Islet precursor cell (in vitro differentiated cells): Measurements from ENCODE around the gene FAM156A.
"Not testable (repeated sequence)": the region's sequence is repeated elsewhere in the genome, so short reads cannot be mapped to it uniquely, and the experiment has no call there.

Experiments used
- DNase-seq: peaks from one replicate; pipeline ENCODE4 v3.0.0-alpha.2; 2018

Gene FAM156A, protein sequence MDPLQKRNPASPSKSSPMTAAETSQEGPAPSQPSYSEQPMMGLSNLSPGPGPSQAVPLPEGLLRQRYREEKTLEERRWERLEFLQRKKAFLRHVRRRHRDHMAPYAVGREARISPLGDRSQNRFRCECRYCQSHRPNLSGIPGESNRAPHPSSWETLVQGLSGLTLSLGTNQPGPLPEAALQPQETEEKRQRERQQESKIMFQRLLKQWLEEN

DNA sequence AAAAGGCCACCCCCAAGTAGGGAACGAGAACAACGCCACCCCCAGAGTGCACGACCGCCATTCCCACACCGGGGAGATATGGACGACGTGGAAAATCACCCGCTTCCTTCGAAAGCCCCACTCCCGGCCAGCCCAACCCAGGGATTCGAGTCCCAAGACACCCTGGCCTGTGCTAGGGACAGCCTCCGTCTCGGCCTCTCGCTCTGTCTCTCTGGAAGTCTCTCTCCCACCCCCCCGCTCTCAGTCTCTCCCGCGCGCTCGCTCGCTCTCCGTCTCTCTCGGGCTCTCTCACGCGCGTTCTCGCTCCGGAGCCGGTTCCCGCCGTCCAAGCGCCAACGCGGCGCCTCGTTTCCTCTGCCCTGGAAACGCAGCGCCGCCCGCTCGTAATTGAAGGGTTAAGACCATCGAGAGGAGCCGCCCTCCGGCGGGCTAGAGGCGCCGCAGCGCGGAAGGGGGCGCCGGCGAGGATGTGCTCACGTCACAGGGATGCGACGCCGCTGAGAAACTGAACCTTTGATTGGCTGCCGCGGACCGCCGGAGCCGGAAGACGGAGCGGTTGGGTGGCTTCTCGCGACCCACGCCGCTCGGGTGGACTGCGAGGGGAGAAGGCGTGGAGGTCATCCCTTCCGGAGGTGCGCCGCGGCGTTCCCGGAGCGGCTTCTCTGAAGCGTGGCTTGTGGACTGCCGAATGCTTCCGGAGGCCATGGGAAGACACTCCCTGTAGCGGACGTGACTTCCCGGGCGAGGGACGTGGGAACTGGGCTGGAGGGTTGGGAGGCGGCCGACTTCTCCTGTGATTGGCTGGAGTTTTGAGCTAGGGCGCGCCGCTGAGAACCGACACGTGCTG is at the start of gene FAM156A:
Gene FAM156A, minus strand, starts transcription at position 406 of the 847 bp plus-strand sequence. CDS start 9,930 bp downstream, outside the sequence.
- not testable (repeated sequence) for DNase-seq

DNA sequence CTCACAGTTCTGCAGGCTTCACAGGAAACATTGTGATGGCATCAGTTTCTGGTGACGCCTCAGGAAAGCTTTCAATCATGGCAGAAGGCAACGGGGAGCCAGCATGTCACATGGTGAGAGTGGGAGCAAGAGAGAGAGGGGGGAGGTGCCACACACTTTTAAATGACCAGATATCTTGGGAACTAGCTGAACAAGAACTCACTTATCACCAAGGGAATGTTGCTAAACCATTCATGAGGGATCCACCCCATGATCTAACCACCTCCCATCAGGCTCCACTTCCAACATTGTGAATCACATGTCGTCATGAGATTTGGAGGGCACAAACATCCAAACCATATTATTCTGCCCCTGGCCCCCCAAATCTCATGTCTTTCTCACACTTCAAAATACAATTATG is 47.0 kb upstream of the FAM156A start:
- peak; percentile 26 for DNase-seq

DNA sequence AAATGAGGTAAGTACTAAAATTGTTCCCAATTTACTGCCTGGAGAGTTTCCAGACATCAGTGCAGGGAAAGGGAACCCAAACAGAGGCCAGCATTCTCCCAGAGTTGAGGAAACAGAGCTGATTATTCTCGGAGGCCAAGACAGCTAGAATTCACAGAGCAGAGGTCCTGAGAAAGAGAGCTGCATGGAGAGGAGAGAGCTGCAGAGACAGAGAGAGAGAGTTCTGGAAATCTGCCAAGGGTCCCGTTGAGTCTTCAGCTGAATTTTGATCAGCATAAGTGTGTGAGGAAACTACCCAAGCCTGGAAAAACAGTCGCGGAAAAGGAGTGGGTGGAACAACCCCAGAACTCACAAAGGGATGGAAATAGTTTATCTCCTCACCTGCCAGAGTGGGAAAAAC is 46.5 kb upstream of the FAM156A start:
- peak; percentile 8 for DNase-seq

DNA sequence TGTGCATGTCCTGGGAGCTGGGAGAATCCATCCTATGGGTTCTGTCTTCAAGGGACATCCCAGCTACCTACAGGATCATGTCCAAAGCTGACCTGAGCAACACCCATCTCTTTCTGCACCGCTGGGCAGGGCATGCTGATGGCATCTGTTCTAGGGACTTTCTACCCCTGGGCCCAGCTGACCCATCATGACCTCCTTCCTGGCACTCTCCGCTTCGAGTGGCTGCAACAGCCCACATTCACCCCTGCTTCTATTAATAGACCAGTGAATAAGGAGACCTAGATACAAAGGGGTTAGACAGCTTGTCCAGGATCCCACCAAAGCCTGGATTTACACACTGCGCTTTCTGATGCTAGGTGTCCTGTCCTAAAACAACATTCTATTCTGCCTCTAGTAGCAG is 45.7 kb upstream of the FAM156A start:
- DNase-seq: peak; percentile 37

DNA sequence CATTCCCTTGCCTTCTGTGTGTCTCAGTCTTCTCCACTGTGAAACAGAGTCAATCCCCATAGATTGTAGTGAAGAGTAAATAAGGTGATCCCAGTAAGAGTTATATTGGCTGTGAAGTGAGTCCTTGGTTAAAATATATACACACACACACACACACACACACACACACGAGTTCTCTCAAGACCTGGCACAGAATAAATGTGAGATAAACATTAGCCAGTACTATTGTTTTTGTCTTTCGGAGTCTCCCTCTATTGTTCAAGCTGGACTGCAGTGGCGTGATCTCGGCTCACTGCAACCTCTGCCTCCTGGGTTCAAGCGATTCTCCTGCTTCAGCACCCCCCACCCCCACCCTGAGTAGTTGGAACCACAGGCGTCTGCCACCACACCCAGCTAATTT is 44.8 kb upstream of the FAM156A start:
- DNase-seq: no peak

DNA sequence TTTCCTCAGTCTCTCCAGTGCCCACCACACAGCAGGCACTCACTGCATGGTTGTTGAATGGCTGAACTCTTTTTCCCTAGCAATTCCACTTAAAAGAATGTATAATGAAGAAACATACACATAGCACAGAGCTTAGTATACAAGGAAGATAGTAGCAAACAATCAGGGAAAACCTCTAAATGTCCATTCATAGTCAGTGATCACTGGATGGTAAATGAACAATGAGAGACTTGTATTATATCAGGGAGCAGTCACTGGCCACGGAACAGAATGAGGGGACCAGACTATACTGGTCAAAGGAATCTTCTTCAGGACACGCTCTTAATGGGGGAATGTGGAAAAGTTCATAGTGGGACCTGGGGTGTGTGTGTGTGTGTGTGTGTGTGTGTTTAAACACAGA is 43.6 kb upstream of the FAM156A start:
- no peak for DNase-seq

DNA sequence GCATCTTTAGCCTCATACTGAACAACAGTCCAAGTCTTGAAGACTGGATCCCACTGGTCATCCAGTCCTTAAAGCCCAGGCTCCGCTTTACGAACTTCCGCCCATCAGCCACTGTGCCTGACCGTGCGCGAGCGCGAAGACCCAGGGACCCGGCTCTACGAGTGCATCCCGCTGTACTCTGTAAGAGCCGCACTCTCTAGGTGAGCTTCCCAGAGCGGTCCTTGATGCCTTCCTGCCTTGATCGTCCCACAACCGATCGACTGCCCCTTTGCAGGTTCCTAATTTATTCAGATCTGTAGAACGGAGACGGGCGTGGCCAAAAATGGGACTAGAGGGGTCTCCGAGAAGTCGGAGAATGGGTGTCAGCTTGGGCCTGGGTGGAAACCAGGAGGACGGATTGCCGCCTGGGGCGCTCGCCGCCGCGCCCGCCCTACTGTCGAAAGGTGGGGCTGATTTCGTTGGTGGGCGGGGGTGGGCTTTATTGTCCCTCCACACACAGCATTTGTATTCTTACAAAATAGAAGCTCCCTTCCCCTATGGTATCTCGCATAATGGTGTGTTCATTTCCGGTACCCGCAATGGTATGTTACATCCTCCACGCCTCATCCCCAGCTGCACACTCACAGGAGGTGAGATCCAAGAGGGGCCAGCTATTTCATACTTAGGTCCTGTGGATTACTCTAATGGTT is 42.3 kb upstream of the FAM156A start:
- no peak for DNase-seq

DNA sequence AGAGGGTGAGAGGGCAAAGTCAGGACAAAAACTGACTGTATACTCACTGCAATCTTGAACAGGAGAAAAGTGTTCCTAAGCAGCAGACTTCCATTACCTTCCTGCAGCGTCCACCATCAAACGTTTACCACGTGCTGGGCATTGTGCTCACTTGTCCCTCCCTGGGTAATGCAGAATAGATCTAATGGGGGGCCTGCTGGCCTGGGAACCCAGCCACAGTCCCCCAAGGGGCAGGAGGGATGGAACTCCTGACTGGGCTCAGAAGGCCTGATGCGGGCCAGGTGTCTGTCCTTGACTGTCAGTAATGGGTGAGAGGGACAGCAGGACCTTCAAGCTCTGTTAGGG is 37.6 kb upstream of the FAM156A start:
- DNase-seq: no peak

DNA sequence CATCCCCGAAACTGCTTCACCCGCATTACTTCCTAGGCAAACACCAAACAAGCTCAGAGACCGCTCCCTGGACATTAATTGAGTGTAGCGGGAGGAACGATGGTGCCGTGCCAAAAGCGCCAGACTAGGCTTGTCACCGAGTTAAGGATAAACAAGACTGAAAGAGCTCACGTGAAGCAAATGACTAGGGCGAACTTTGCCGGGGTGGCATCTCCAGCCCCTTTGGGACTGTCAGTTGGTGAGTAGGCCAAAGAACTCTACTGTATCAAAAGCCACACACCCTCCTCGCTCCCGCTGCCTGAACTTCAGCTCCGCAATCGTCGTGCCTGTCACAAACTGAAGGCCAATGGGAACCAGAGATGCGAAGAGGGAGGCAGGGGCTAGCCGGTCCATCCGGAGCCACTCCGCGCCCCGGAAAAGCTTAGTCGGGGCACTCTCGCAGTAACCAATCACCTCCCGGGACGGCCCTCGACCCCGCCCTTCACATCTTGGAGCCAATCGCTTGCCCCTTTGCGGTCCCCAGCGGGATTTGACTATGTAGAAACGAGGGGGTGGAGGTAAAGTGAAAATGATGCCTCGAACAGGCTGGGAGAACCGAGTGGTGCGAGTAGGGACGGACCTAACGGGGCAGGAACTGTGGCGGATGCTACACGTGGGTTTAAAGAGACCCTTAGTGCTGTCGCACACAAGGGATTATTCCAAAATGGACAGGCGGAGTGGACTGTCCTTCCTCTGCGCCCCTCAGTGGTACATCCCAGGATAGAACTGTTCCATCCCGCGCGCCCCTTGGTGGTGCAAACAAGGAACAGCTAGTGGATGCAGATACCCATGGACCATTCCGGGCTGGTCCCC is 37.0 kb upstream of the FAM156A start:
- DNase-seq: peak; percentile 97

DNA sequence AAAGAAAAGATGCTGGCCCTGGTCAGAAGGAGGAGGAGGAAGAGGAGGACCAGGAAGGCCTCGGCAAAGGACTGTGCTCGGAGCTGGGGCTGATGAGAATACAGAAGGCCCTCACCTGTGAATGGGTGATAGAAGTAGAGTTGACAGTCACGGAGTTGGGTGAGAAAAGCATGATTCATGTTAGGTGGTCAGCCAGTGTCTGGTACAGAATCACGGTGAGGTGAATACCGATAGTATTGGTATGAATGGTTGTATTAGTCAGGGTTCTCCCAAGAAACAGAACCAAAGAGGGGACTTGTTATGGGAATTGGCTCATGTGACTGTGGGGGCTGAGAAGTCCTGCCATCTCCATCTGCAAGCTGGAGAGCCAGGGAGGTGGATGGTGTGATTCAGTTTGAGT is 32.5 kb upstream of the FAM156A start:
- no peak for DNase-seq

DNA sequence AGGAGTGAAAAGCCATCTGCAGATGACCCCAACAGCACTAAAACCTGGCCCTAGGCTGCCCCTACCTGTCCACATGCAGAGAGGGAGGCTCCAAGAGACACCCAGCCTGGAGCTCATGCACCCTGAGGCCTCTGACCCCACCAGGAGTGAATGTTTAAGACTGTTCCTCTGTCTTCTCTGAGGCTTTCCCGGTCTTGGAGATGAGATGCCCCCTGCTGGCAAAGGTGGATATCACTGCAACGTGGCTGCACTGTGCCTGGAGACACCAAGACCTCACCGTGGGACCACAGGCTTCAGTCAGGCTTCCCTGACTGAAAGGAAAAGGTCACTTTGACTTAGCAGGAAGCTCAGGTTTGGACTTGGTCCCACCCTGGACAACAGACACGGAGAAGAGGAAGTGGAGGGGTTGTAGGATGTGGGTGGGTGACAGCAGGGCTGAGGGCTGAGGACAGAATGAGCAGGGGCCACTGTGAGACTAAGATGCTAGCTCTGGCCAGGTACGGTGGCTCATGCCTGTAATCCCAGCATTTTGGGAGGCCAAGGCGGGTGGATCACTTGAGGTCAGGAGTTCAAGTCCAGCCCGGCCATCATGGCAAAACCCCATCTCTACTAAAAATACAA is 31.8 kb upstream of the FAM156A start:
- DNase-seq: peak; percentile 85

DNA sequence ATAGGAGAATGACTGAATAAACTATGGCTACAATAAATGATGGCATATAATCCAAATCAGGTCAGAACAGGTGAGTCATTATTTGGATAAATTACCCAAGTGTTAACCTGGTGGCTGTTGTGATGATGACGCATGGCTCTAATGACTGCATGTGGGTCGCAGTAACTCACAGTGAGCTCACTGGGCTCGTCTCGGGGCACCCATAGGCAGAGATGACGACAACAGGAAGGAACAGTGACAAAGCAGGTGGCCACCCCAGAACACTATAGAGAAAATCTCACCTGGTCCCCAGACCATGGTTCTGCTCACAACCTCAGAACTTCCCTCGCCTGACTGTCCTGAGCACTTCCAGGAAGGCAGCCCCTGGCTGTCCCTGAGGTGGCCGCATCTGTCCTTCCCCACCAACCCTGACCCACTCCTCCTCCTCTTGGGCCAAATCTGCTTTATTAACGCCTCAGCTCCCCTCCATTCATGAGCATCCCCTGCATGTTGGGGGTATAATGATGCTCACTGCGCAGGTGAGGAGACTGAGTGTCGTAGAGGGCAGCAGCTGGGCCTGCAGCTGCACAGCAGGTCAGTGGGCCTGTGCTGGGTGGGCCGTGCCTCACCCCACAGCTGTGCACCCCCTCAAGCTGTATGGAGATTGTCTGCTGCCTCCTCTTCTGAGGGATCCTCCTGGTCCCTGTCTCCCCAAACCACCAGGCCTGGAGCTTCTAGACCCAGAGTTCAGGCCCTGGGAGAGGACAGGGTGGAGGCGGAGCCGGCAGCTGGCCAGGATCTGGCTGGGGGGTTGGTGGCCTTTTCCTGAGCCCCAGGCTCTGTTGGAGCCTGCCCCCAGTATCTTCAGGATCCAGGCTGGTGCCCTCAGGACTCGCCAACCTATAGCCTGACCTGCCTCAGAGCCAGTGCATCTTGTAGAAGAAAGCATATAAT is 30.9 kb upstream of the FAM156A start:
- DNase-seq: no peak

DNA sequence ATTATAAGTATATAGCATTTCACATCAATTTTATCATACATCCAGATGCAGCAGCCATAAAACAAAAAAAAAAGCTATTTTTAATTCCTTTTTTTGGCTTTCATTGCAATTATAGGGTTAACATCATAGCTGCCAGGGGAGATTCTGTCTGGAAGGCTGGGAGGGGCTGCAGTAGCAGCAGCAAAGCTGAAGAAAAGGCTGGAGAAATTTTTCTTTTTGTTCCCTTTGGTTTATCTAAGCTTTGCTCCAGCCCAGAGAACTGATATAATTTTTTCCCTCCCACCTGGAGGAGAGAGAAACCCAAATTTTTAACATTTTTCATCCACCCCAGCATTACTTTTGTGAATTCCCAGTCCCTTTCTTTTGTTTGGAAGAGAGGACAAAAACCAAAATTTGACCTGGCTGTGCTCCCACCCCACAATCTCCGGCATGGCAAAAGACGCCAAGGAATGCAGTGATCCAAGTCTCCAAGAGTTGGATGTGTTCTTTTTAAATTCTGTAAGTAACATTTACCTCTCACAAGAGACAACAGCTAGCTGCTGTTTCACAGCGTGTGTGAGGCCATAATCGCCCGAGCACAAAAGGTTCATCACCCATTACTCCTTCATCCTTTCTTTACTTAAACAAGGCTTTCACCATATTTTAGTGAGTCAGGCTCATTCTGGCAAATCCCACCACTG is 25.1 kb upstream of the FAM156A start:
- DNase-seq: no peak

DNA sequence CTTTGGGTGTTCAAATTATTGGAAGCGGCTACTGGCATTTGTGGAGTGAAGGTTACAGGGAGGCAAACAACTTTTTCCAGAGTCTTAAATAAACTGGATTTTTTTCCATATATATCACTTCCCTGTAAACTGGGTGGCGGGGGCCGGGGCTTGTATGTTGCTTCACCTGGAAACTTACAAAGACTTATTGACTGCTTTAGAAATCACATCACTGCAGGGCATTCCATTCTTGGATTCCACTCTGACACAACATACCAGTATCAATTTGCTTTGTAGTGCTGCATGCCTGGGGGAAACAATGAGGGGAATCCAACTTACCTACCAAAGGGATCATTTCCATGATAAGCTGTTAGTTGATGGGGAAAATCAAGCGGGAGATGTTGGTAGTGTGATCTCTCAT is 21.7 kb upstream of the FAM156A start:
- DNase-seq: no peak

DNA sequence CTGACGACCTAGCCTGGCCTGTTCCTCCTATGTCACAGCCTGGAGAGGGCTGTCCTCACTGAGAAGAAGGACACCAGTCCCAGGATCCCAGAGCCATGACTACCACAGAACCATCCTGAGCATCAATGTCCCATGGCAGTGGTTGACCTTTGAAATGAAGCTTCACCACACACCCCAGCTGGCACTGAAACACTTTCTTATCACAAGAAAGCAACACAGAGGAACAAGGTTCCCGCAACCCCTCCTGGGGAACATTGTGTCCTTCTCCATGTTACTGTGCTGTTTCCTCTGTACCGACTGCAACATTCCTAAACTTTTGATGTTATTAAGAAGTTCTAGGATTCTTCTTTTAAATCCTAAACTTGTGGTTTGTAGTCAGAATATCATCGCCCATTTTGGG is 21.2 kb upstream of the FAM156A start:
- no peak for DNase-seq

DNA sequence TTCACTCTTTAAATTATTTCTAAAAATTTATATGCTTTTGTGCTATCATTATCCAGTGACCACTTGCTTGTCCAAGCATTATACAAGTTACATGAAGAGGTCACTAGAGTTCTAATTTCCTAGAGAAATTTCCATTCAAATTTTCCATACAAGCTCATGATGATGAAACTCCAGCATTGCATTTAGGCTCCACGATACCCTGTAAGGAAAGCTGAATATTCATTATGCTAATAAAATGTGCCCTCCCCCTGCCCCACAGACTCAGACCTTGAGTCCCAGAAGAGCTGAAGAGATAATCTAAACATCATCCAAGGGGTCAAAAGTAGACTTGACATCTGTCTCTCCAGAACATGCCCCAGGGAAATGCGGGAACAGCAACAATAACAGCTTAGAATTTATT is 19.6 kb upstream of the FAM156A start:
- no peak for DNase-seq

DNA sequence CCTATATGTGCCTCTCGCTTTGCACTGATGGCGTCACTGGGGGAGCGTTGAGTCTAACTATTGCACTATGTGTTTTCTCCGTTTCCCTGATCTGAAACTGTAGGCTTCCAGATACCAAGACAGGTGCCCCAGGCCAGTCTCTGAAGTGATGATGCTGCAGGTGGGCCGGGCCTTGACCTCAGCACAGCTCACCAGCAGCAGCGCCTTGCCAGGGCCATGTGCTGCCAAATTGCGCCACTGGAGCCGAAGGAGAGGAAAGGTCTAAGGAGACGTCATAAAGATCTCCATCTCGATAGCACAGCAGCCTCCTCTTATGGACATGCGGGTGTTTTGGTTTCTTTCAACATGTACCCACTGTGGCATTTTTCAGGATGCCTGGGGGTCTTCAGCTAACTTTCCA is 17.3 kb upstream of the FAM156A start:
- DNase-seq: not testable (repeated sequence)

DNA sequence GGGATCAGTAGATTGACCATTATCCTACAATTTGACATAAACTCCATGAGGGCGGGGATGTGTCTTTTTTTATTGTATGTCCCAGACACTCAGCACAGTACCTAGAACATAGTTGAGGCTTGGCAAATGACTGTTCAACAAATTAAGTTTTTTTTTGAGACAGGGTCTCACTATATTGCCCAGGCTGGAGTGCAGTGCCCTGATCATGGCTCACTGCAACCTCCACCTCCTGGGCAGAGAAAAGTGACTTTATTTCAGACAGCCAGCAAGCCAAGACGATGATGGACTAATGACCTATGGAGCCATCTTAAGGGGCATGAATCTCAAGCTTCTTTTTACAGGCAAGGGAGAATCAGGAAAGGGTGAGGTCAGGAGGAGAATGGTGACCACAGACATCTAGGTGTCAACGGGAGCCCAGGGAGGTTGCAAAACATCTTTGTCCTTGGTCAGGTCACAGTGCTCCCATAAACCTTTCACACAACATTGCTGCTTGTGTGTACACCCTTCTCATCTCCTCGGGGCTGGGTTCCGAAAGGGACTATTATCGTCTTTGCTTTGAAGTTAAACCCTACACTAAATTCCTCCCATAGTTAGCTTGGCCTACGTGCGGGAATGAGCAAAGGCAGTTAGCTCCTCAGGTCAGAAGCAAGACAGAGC is 16.1 kb upstream of the FAM156A start:
- DNase-seq: not testable (repeated sequence)

DNA sequence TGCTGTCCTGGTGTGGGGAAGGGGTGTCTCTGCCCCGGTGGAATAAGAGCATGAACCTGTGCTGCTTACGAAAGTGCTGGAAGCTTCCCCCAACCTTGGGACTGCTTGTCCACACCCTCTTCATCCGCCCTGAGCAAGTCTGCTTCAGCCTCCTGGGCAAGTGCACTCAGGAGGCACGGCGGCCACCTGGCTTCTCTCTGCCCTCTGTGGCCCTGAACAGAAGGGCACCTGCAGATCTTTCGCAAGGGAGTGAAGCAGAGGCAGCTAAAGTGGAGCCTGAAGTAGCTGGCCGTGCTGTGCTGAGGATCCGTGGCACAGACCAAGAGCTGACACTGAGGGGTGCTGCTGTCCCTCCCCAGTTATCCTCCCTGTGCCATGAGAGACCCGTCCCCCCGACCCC is 9.6 kb upstream of the FAM156A start:
- not testable (repeated sequence) for DNase-seq
